ENCODE results near the gene TNK2.
A peak's percentile ranks its signal among the peaks of the same experiment; 100 is the strongest.
"Not testable (repeated sequence)": the region's sequence is repeated elsewhere in the genome, so short reads cannot be mapped to it uniquely, and the experiment has no call there.

Gene TNK2

GRCh38 chr3:195907934-195908693, at the start of gene TNK2:
TNK2 (minus strand) TSS chr3:195908551; CDS start chr3:195888588, 19,963 bp downstream.
- peak; percentile 72 for DNase-seq

GRCh38 chr3:195956577-195956976, 48.2 kb upstream of the TNK2 start:
- no peak for DNase-seq

- not testable (repeated sequence) for DNase-seq
Observed at GRCh38 chr3:195955416-195955841, 47.1 kb upstream of the TNK2 start.

GRCh38 chr3:195954752-195955119, 46.4 kb upstream of the TNK2 start:
- not testable (repeated sequence) for DNase-seq

GRCh38 chr3:195954052-195954751, 45.9 kb upstream of the TNK2 start:
- not testable (repeated sequence) for DNase-seq

GRCh38 chr3:195952590-195952989, 44.2 kb upstream of the TNK2 start:
- DNase-seq, result not testable (repeated sequence)

GRCh38 chr3:195951443-195952177, 43.3 kb upstream of the TNK2 start:
- not testable (repeated sequence) for DNase-seq

- not testable (repeated sequence) for DNase-seq
Observed at GRCh38 chr3:195950731-195951130, 42.4 kb upstream of the TNK2 start.

GRCh38 chr3:195950164-195950563, 41.8 kb upstream of the TNK2 start:
- not testable (repeated sequence) for DNase-seq

GRCh38 chr3:195946910-195947699, 38.8 kb upstream of the TNK2 start:
- not testable (repeated sequence) for DNase-seq

GRCh38 chr3:195941265-195941815, 33.0 kb upstream of the TNK2 start:
- DNase-seq, result not testable (repeated sequence)

GRCh38 chr3:195940806-195941205, 32.5 kb upstream of the TNK2 start:
- DNase-seq, result not testable (repeated sequence)

- not testable (repeated sequence) for DNase-seq
Observed at GRCh38 chr3:195939526-195940470, 31.4 kb upstream of the TNK2 start.

GRCh38 chr3:195933044-195933430, 24.7 kb upstream of the TNK2 start:
- not testable (repeated sequence) for DNase-seq

GRCh38 chr3:195932418-195933043, 24.2 kb upstream of the TNK2 start:
- no peak for DNase-seq

- DNase-seq, result no peak
Observed at GRCh38 chr3:195931582-195932273, 23.4 kb upstream of the TNK2 start.

- DNase-seq, result no peak
Observed at GRCh38 chr3:195929452-195929851, 21.1 kb upstream of the TNK2 start.

- DNase-seq, result no peak
Observed at GRCh38 chr3:195921334-195921791, 13.0 kb upstream of the TNK2 start.

GRCh38 chr3:195918176-195918575, 9.8 kb upstream of the TNK2 start:
- no peak for DNase-seq

GRCh38 chr3:195916991-195917390, 8.6 kb upstream of the TNK2 start:
- DNase-seq, result no peak
